Thoracic aorta (tissue), 2 donors: ENCODE measurements around the gene ARHGEF3. TPM values are rescaled to one million over a fixed set of nuclear protein-coding genes. Genes with fewer than 3 reads are reported as not detected.

ENCODE experiments used
- ATAC-seq: fragments of 150-250 bp; one replicate; pipeline ENCODE4 v1.8.0; 2017; ENCODE audit warnings: low read depth; ENCODE audit not compliant: insufficient number of reproducible peaks, low FRiP score
- DNase-seq: peaks from one replicate; pipeline ENCODE4 v3.0.0-alpha.2; 2020; ENCODE audit warnings: low spot score
- H3K27ac ChIP-seq, 2 donors: fragments of 200-600 bp; sonication (generic); 1 replicate in 1 of 2; 2 replicates in 1 of 2; pipeline ENCODE4 v1.5.1; 2016; ENCODE audit warnings: mild to moderate bottlenecking in 2 of 2, moderate library complexity in 2 of 2
- H3K27me3 ChIP-seq: fragments of 200-600 bp; sonication (generic); replicated peaks from 2 replicates; pipeline ENCODE4 v1.6.0; 2016; ENCODE audit warnings: mild to moderate bottlenecking; ENCODE audit not compliant: insufficient read depth
- H3K36me3 ChIP-seq: fragments of 200-600 bp; sonication (generic); one replicate; pipeline ENCODE4 v1.5.1; 2016
- H3K4me1 ChIP-seq, 2 donors: fragments of 200-600 bp; sonication (generic); 1 replicate in 1 of 2; 2 replicates in 1 of 2; pipeline versions ENCODE4 v1.5.1 to v1.6.0; 2016; ENCODE audit warnings: low read depth in 2 of 2, mild to moderate bottlenecking in 1 of 2; ENCODE audit not compliant: control insufficient read depth in 1 of 2
- H3K4me3 ChIP-seq: fragments of 200-600 bp; sonication (generic); 2 replicates; pipeline ENCODE4 v1.5.1; 2016; ENCODE audit warnings: mild to moderate bottlenecking
- H3K9me3 ChIP-seq: fragments of 200-600 bp; sonication (generic); 2 replicates; pipeline ENCODE4 v1.5.1; 2016
- total RNA-seq, 2 donors: library from RNA; depleted of rRNA; stranded (reverse); fragments of >200 nt; gene quantifications; one replicate each; pipeline versions ENCODE4 v1.1.0 to v1.2.3, GENCODE V29; 2016
- TF ChIP-seq, protein P1 (sequence below): fragments of 200-600 bp; sonication (generic); IDR thresholded peaks from one replicate; pipeline ENCODE4 v1.5.1; 2019; ENCODE audit warnings: antibody characterized with exemption

Gene ARHGEF3
- total RNA-seq, 2 donors from 2014 or later, result 13.9 to 21.9 TPM

DNA sequence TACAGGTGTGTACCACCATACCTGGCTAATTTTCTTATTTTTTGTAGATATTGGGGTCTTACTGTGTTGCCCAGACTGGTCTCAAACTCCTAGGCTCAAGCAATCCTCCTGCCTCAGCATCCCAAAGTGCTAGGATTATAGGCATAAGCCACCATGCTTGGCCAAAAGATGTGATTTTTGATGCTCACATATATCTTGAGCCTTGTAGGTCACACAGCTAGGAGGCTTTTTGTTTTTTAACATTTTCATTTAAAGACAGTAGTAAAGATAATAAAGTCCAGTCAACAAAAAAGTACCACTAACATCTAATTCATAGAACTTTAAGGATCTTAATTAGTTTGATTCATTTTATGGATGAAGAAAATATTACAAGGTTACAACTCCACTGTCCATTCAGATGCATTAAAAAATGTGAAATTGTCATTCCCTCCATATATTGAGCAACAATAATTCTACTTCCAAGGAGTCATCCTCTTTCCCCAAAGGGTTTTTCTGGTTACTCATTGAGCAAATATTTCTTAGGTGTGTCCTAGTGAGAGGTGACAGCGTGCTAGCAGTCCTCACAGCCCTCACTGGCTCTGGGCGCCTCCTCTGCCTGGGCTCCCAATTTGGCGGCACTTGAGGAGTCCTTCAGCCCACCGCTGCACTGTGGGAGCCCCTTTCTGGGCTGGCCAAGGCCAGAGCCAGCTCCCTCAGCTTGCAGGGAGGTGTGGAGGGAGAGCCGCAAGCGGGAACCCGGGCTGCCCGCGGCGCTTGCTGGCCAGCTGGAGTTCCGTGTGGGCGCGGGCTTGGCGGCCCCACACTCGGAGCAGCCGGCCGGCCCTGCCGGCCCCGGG is 110.4 kb downstream of the ARHGEF3 start:
- DNase-seq, result no peak
- TF ChIP-seq, protein P1, sequence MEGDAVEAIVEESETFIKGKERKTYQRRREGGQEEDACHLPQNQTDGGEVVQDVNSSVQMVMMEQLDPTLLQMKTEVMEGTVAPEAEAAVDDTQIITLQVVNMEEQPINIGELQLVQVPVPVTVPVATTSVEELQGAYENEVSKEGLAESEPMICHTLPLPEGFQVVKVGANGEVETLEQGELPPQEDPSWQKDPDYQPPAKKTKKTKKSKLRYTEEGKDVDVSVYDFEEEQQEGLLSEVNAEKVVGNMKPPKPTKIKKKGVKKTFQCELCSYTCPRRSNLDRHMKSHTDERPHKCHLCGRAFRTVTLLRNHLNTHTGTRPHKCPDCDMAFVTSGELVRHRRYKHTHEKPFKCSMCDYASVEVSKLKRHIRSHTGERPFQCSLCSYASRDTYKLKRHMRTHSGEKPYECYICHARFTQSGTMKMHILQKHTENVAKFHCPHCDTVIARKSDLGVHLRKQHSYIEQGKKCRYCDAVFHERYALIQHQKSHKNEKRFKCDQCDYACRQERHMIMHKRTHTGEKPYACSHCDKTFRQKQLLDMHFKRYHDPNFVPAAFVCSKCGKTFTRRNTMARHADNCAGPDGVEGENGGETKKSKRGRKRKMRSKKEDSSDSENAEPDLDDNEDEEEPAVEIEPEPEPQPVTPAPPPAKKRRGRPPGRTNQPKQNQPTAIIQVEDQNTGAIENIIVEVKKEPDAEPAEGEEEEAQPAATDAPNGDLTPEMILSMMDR, result no peak
- Histone ChIP-seq H3K4me1 (no peaks in the 10 kb centered on the region), H3K27me3 (no peaks in the 10 kb centered on the region), H3K9me3 (no peaks in the 10 kb centered on the region), H3K36me3 (no peaks in the 10 kb centered on the region), H3K27ac (no peak overlapping the region), H3K4me3 (no peak overlapping the region)
- ATAC-seq, result no peak

DNA sequence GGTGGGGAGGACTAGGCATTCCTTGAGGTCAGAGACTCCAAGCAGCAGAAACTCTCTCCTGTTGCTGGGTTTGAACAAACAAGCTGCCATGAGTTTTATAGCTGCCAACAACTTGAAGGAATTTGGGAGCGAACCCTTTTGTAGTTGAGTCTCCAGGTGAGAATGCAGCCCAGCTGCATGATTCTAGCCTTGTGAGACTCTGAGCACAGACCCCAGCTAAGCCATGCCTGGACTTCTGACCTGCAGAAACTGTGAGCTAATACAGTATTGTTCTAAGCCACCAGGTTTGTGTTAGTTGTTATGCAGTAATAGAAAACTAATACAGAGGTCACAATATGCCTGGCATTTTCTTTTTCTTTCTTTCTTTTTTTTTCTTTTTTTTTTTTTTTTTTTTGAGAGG is 112.4 kb downstream of the ARHGEF3 start:
- H3K4me1 ChIP-seq, result no peaks in the 10 kb centered on the region
- no peak overlapping the region for H3K27ac ChIP-seq
- no peaks in the 10 kb centered on the region for H3K9me3 ChIP-seq
- ATAC-seq (no peak), DNase-seq (no peak)
- no peaks in the 10 kb centered on the region for H3K27me3 ChIP-seq
- TF ChIP-seq, protein P1, result no peak
- no peak overlapping the region for H3K4me3 ChIP-seq
- H3K36me3 ChIP-seq, result no peaks in the 10 kb centered on the region

DNA sequence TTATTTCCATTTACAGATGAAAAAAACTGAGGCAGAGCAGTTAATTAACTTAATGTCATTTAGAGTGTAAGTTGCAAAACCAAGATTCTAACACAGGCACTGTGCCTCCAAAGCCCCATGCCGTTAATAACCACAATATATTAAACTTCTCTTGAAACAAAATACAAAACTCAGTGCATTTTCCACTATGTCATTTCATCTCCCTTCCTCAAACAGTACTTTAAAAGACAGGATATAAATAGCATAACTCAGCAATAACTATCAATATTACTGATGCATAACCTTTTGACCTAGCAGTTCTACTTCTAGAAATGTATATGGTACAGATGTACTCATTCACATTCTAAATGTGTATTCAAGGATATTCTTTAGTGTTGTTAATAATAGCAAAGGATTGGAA is 113.6 kb downstream of the ARHGEF3 start:
- TF ChIP-seq, protein P1, result no peak
- Histone ChIP-seq H3K9me3 (no peaks in the 10 kb centered on the region), H3K4me1 (peaks cover 0 to 5% of the 10 kb centered on the region in 2 donors), H3K36me3 (no peaks in the 10 kb centered on the region), H3K4me3 (no peak overlapping the region), H3K27me3 (no peaks in the 10 kb centered on the region), H3K27ac (no peak overlapping the region)
- ATAC-seq (no peak), DNase-seq (no peak)

DNA sequence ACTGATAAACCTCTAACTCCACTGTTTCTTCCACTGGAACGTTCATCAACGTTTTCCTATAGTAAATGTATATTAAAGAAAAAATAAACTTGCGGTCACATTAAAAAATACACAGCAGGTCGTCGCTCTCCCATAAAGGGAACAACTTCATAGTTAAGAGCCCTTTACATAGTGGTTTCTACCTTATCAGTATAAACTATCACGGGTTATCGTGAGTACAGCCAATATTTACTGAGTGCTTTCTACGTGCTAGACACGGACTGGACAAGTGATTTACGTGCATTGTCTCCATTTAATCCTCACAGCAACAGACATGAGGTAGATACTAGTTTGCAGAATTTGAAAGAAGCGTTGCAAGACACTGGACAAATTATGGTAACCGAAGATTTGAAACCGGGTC is 117.7 kb downstream of the ARHGEF3 start:
- no peaks in the 10 kb centered on the region for H3K9me3 ChIP-seq

DNA sequence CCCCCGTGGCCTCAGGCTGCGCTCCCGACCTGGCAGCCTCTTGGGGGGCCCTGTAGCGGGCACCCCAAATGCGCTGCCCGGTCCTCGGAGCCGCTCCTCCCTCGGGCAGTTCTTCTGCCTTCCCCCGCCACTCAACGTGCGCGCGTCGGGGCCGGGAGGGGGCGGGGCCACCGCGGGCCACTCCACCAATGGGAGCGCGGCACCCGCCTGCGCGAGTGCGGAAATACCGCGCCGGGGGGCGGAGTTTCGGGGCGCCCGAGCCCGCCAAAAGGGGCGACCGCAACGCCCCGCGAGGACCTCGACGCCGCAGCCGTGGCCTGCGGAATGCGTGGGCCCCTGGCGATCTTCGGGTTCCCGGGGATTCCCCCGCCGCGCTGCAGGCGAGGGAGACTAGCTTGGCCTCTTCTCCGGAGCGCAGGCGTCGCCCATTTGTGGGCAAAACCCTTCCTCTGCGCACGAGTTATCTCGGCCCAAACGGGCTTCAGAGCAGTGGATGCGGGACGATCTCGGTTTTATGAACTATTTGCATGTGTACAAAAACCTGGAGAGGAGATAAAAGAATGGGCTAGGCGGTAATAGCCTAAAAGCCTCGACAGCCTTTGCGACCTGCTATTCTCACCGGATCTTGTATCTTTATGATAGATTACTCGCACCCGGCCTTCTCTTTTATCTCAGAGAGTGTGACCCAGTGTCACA is 118.5 kb downstream of the ARHGEF3 start, which contains the start of gene TASOR:
TSS of gene TASOR (minus strand) at position 144 of the 696 bp plus-strand sequence. CDS start 259 bp downstream, outside the sequence.
- H3K4me1 ChIP-seq, result peaks cover 10 to 19% of the 10 kb centered on the region in 2 donors
- TF ChIP-seq, protein P1, result no peak
- no peaks in the 10 kb centered on the region for H3K9me3 ChIP-seq
- H3K27ac ChIP-seq, result peak within 1 kb of the TSS; percentile 92 to 99
- no peaks in the 10 kb centered on the region for H3K36me3 ChIP-seq
- DNase-seq (peak; percentile 23), ATAC-seq (peak; percentile 87)
- H3K27me3 ChIP-seq, result no peaks in the 10 kb centered on the region
- peak within 1 kb of the TSS; percentile 99 for H3K4me3 ChIP-seq

More for the DNA sequence above, 117.7 kb downstream of the ARHGEF3 start:
- no peak for DNase-seq
- H3K4me3 ChIP-seq, result no peak overlapping the region
- peaks cover 10 to 19% of the 10 kb centered on the region in 2 donors for H3K4me1 ChIP-seq
- H3K36me3 ChIP-seq, result no peaks in the 10 kb centered on the region
- no peak overlapping the region for H3K27ac ChIP-seq
- H3K27me3 ChIP-seq, result no peaks in the 10 kb centered on the region
- TF ChIP-seq, protein P1, result no peak
- ATAC-seq, result no peak
